CD8-positive, alpha-beta memory T cell (primary cell): ENCODE results near the gene FMO2. TPM values are rescaled to one million over a fixed set of nuclear protein-coding genes. Genes with fewer than 3 reads are reported as not detected.
A peak's percentile ranks its signal among the peaks of the same experiment; 100 is the strongest.

Experiments
- CTCF ChIA-PET: fragments of 350-600 bp; sonication (Branson Sonifier 250); formaldehyde crosslinking; loops from one replicate; lab custom pipeline; 2021; ENCODE audit warnings: antibody characterized with exemption; lab: Charles Lee
- POLR2A ChIA-PET: fragments of 350-600 bp; sonication (Branson Sonifier 250); formaldehyde crosslinking; loops from one replicate; lab custom pipeline; 2021; ENCODE audit warnings: antibody characterized with exemption; lab: Charles Lee
- DNase-seq, 5 donors: peaks; one replicate each; pipeline versions ENCODE4 v3.0.0 to v3.0.0-alpha.2; 2020 to 2022; ENCODE audit warnings: mixed read lengths in 1 of 5
- H3K27ac ChIP-seq: one replicate; pipeline ENCODE4 v1.7.0; 2013; ENCODE audit warnings: low read depth, mild to moderate bottlenecking, low read length, moderate library complexity
- H3K27me3 ChIP-seq: 2 replicates; pipeline ENCODE4 v1.7.0; 2013; ENCODE audit warnings: low read length, mild to moderate bottlenecking; ENCODE audit not compliant: insufficient read depth, poor library complexity, severe bottlenecking
- H3K36me3 ChIP-seq: 2 replicates; pipeline ENCODE4 v1.7.0; 2013; ENCODE audit warnings: mild to moderate bottlenecking, low read length, moderate library complexity; ENCODE audit not compliant: insufficient read depth
- H3K4me1 ChIP-seq: 2 replicates; pipeline ENCODE4 v1.7.0; 2013; ENCODE audit warnings: mild to moderate bottlenecking, low read length, moderate library complexity; ENCODE audit not compliant: insufficient read depth
- H3K4me3 ChIP-seq: 2 replicates; pipeline ENCODE4 v1.7.0; 2013; ENCODE audit warnings: mild to moderate bottlenecking, low read length
- H3K9me3 ChIP-seq: 2 replicates; pipeline ENCODE4 v1.7.0; 2013; ENCODE audit warnings: mild to moderate bottlenecking, low read length
- H3K27ac Mint-ChIP-seq, 8 donors: one replicate each; pipeline ENCODE4 v1.8.0; 2020 to 2021; ENCODE audit warnings: mixed read lengths in 8 of 8, mild to moderate bottlenecking in 6 of 8, inconsistent platforms in 3 of 8, moderate library complexity in 3 of 8
- H3K27me3 Mint-ChIP-seq, 2 donors: one replicate each; pipeline ENCODE4 v1.8.0; 2020 to 2021; ENCODE audit warnings: mixed read lengths in 2 of 2, mild to moderate bottlenecking in 1 of 2, moderate library complexity in 1 of 2
- H3K36me3 Mint-ChIP-seq, 3 donors: one replicate each; pipeline ENCODE4 v1.8.0; 2020 to 2021; ENCODE audit warnings: mixed read lengths in 3 of 3, inconsistent platforms in 1 of 3, mild to moderate bottlenecking in 1 of 3
- H3K4me1 Mint-ChIP-seq, 3 donors: one replicate each; pipeline ENCODE4 v1.8.0; 2020 to 2021; ENCODE audit warnings: mixed read lengths in 3 of 3, inconsistent platforms in 1 of 3, mild to moderate bottlenecking in 1 of 3
- H3K4me3 Mint-ChIP-seq, 7 donors: one replicate each; pipeline ENCODE4 v1.8.0; 2020 to 2021; ENCODE audit warnings: mixed read lengths in 7 of 7, mild to moderate bottlenecking in 6 of 7, moderate library complexity in 4 of 7, inconsistent platforms in 2 of 7
- H3K9me3 Mint-ChIP-seq, 5 donors: one replicate each; pipeline ENCODE4 v1.8.0; 2020 to 2022; ENCODE audit warnings: mixed read lengths in 5 of 5, mild to moderate bottlenecking in 3 of 5, moderate library complexity in 2 of 5, inconsistent platforms in 1 of 5
- polyA plus RNA-seq: library from polyadenylated mRNA; unstranded; fragments of 300-500 nt; fragmentation: Illumina TruSeq; gene quantifications from one replicate; pipeline ENCODE4 v1.2.3, GENCODE V29; 2021
- total RNA-seq, 2 experiments: library from RNA; stranded (reverse); gene quantifications; one replicate each; pipeline ENCODE4 v1.2.3, GENCODE V29; 2021

The FMO2 gene
- total and polyA plus RNA-seq, 3 experiments from 2014 or later: not detected

DNA sequence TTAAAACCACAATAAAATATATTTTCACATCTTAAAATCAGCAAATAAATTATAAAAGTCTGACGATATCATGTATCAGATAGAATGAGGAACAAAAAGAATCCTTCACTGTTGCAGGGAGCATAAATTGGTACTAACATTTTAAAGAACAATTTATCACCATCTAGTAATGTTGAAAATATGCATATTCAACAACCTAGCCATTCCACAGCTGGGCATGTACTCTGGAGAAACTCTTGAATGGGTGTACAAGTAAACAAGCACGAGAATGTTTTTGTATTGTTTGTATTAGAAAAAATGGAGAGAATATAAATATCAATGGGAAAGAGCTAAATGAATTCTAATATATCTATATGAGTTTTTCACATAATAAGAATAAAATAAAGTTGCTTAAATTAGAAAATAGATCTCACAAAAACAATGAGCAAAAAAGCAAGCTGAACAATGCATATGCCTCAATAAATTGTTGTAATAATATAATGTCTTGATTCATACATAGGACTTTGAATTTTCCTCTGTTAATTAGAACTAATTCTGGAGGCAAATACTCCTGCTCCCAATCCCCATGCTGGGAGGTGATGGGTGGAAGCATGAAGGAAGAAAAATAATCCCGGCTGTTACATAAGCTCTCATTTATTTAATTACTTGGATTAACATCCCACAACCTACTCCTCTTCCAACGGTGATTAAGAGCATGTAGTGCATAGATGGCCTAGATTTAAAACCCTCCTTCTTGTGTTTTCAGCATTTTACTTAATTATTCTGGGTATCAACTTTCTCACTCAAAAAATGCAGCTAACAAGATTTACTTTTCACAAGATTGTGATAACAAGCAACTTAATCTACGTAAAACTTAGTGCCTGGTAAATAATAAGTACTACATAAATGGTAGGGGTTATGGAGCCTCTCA is 5.5 kb upstream of the FMO2 start:
- no peaks in the 10 kb centered on the region for H3K4me1 Mint-ChIP-seq

DNA sequence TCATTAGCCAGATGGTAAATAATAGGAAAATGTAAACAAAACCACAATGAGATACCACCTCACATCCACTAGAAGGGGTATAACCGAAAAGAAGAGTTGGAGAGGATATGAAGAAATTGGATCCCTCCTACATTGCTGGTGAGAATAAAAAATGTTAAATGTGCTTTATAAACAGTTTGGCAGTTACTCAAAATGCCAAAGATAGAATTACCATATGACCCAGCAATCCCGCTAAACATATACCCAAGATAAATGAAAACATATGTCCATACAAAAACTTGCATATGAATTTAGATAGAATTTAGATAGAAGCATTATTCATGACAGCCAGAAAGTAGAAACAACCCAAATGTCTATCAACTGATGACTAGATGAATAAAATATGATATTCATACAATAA is 4.4 kb upstream of the FMO2 start:
- no peaks in the 10 kb centered on the region for H3K4me1 ChIP-seq
- no peaks in the 10 kb centered on the region for H3K27me3 ChIP-seq
- Mint-ChIP-seq H3K36me3 (no peaks in the 10 kb centered on the region), H3K4me3 (no peak overlapping the region), H3K4me1 (no peaks in the 10 kb centered on the region), H3K27me3 (peaks cover 7 to 12% of the 10 kb centered on the region in 2 donors), H3K27ac (no peak overlapping the region), H3K9me3 (peaks cover 0 to 2% (median 0%) of the 10 kb centered on the region in 5 donors)
- ChIA-PET POLR2A (no interaction called here), CTCF (no interaction called here)
- no peak overlapping the region for H3K27ac ChIP-seq
- H3K9me3 ChIP-seq: no peaks in the 10 kb centered on the region
- H3K4me3 ChIP-seq: no peak overlapping the region
- H3K36me3 ChIP-seq: no peaks in the 10 kb centered on the region
- no peak for DNase-seq

More for the DNA sequence above, 5.5 kb upstream of the FMO2 start:
- CTCF ChIA-PET: no interaction called here
- DNase-seq: no peak
- no peaks in the 10 kb centered on the region for H3K36me3 Mint-ChIP-seq
- Histone ChIP-seq H3K4me1 (no peaks in the 10 kb centered on the region), H3K9me3 (no peaks in the 10 kb centered on the region), H3K27me3 (no peaks in the 10 kb centered on the region), H3K36me3 (no peaks in the 10 kb centered on the region), H3K4me3 (no peak overlapping the region), H3K27ac (no peak overlapping the region)
- peaks cover 0 to 2% (median 0%) of the 10 kb centered on the region in 5 donors for H3K9me3 Mint-ChIP-seq
- no peak overlapping the region for H3K4me3 Mint-ChIP-seq
- H3K27ac Mint-ChIP-seq: no peak overlapping the region
- H3K27me3 Mint-ChIP-seq: peaks cover 6 to 13% of the 10 kb centered on the region in 2 donors
- POLR2A ChIA-PET: no interaction called here

DNA sequence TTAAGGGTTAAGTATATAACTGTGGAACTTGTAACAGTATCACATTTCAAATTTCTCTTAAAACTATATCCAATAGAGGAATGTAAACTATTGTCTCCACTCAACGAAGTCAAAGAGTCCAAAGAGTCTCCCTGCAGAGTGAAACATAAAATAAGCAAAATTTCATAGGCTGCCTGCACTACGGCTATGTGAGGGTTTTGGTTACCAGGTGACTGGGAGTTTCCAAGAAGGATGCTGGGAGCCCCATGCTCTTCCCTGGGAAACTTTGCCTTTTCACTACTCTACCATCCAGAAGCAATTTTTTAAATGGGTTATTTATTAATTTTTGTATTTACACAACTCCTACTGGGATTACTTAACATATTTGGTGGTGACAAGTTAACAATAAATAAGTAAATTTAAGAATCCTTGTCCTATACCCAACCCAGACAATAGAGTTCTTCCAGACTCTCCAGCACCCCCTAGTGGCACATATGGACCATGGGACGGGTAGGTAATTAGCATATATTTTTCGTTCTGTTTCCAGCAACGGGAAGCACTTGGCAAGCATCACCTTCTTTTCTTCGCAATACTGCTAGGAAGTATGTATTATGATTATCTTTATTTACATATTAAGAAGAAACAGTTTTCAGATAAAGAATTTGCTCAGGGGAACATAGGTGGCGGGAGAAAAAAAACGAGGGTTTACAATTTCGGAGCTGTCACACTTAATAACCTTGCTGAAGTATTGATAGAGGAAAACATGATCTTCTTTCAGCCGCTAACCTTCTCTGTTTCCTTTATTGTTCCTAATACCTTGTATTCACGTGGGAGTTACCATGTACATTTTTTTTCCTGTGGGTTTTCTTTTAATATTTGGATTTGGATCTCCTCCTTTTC is 3.5 kb downstream of the FMO2 start:
- Histone ChIP-seq H3K27ac (no peak overlapping the region), H3K4me3 (no peak overlapping the region), H3K9me3 (no peaks in the 10 kb centered on the region), H3K4me1 (no peaks in the 10 kb centered on the region), H3K27me3 (no peaks in the 10 kb centered on the region), H3K36me3 (no peaks in the 10 kb centered on the region)
- CTCF ChIA-PET: interaction anchor here (1.4 kb wide), 1 partner anchor 10 kb away, joined by 4 read pairs; no protein-coding TSS in a partner anchor
- POLR2A ChIA-PET: no interaction called here
- no peak overlapping the region for H3K4me3 Mint-ChIP-seq
- no peaks in the 10 kb centered on the region for H3K4me1 Mint-ChIP-seq
- peak; percentile 1 to 44 (median 2) for DNase-seq
- no peaks in the 10 kb centered on the region for H3K9me3 Mint-ChIP-seq
- no peak overlapping the region for H3K27ac Mint-ChIP-seq
- no peaks in the 10 kb centered on the region for H3K36me3 Mint-ChIP-seq
- peaks cover 9 to 12% of the 10 kb centered on the region in 2 donors for H3K27me3 Mint-ChIP-seq

DNA sequence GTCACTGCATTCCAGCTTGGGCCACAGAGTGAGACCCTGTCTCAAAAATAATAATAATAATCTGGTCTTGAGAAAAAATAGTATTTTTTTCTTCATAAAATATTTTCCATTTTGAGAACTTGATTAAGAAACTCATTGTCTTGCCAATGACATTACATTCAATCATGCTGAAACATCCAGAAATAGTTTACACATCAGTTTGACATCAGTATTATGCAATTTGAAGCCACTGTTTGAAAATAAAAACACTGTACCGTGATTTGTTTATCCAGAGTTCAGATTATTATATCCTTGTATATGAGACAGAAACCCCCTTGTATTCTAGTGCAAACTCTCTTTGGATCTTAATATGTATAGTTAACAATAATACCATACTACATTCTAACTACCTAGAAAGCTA is 6.9 kb downstream of the FMO2 start:
- no peak for DNase-seq
- H3K4me1 Mint-ChIP-seq: no peaks in the 10 kb centered on the region
- H3K27ac Mint-ChIP-seq: no peak overlapping the region
- no peaks in the 10 kb centered on the region for H3K36me3 Mint-ChIP-seq
- peaks cover 6 to 12% of the 10 kb centered on the region in 2 donors for H3K27me3 Mint-ChIP-seq
- H3K9me3 Mint-ChIP-seq: no peaks in the 10 kb centered on the region
- Histone ChIP-seq H3K27me3 (no peaks in the 10 kb centered on the region), H3K36me3 (no peaks in the 10 kb centered on the region), H3K4me3 (no peak overlapping the region), H3K4me1 (no peaks in the 10 kb centered on the region), H3K9me3 (no peaks in the 10 kb centered on the region), H3K27ac (no peak overlapping the region)
- POLR2A ChIA-PET: no interaction called here
- CTCF ChIA-PET: no interaction called here
- no peak overlapping the region for H3K4me3 Mint-ChIP-seq

DNA sequence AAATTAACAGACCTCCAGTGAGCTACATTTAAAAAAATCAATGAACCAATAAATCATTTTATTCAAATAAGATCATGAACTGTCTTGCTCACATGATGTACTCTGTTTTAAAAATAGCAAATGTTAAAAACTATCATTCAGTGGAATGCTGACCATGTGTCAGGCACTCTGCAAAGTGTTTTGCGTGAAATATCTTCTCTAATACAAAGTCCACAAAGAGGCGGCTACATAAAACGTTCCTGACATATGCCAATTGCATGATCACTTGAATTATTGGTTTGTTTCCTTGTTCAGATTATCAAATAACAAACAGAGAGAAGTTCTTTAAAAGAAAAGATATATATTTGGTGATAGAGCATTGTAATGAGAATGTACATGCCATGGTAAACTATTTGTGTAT is 10.7 kb downstream of the FMO2 start:
- Mint-ChIP-seq H3K9me3 (no peaks in the 10 kb centered on the region), H3K36me3 (no peaks in the 10 kb centered on the region), H3K27me3 (no peaks in the 10 kb centered on the region), H3K27ac (no peak overlapping the region), H3K4me3 (no peak overlapping the region), H3K4me1 (no peaks in the 10 kb centered on the region)
- no peak for DNase-seq
- Histone ChIP-seq H3K4me3 (no peak overlapping the region), H3K4me1 (no peaks in the 10 kb centered on the region), H3K27ac (no peak overlapping the region), H3K27me3 (no peaks in the 10 kb centered on the region), H3K36me3 (no peaks in the 10 kb centered on the region), H3K9me3 (no peaks in the 10 kb centered on the region)
- ChIA-PET CTCF (no interaction called here), POLR2A (no interaction called here)

DNA sequence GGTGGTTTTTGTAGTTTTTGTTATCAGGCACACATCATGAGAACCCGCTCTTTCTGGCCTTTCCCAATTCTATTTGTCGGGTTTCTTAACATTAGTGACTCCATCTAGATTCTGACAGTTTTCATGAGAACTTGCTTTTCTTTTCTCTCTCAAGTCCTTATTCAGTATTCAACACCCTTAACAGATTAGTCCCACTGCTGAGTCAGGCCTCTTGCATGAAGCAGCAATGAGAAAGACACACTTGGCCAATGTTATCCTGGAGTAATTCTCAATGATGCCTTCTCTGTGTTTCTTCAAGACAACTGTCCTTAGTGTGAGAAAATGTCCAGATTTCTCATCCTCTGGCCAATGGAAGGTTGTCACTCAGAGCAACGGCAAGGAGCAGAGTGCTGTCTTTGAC is 11.3 kb downstream of the FMO2 start:
- Mint-ChIP-seq H3K27ac (no peak overlapping the region), H3K9me3 (no peaks in the 10 kb centered on the region), H3K27me3 (no peaks in the 10 kb centered on the region), H3K4me1 (no peaks in the 10 kb centered on the region), H3K36me3 (no peaks in the 10 kb centered on the region), H3K4me3 (no peak overlapping the region)
- ChIA-PET CTCF (no interaction called here), POLR2A (no interaction called here)
- no peaks in the 10 kb centered on the region for H3K36me3 ChIP-seq
- no peak for DNase-seq
- no peaks in the 10 kb centered on the region for H3K9me3 ChIP-seq
- no peak overlapping the region for H3K4me3 ChIP-seq
- H3K4me1 ChIP-seq: no peaks in the 10 kb centered on the region
- no peaks in the 10 kb centered on the region for H3K27me3 ChIP-seq
- no peak overlapping the region for H3K27ac ChIP-seq

DNA sequence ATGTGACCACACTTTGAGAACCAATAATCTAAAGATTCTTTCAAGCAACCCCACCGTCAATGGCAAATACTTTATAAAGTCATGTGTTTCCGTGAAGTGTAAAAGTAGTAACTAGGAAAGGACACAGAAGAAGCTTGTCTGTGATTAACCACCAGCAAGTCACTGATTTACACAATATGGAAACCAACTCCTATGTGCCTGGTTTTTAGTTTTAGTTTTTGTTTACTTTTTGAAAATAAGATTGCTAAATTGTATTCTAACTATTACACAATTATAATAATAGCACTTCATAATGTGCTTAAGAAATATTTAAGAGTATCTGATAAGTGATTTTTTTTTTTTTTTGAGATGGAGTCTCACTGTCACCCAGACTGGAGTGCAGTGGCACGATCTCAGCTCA is 13.0 kb downstream of the FMO2 start:
- Histone ChIP-seq H3K36me3 (no peaks in the 10 kb centered on the region), H3K4me1 (no peaks in the 10 kb centered on the region), H3K27me3 (no peaks in the 10 kb centered on the region), H3K27ac (no peak overlapping the region), H3K4me3 (no peak overlapping the region), H3K9me3 (no peaks in the 10 kb centered on the region)
- ChIA-PET CTCF (interaction anchor here (1.3 kb wide), 1 partner anchor 9 kb away, joined by 4 read pairs; no protein-coding TSS in a partner anchor), POLR2A (no interaction called here)
- H3K4me1 Mint-ChIP-seq: no peaks in the 10 kb centered on the region
- H3K27me3 Mint-ChIP-seq: peaks cover 0 to 4% of the 10 kb centered on the region in 2 donors
- H3K9me3 Mint-ChIP-seq: no peaks in the 10 kb centered on the region
- no peaks in the 10 kb centered on the region for H3K36me3 Mint-ChIP-seq
- H3K27ac Mint-ChIP-seq: no peak overlapping the region
- no peak for DNase-seq
- no peak overlapping the region for H3K4me3 Mint-ChIP-seq

DNA sequence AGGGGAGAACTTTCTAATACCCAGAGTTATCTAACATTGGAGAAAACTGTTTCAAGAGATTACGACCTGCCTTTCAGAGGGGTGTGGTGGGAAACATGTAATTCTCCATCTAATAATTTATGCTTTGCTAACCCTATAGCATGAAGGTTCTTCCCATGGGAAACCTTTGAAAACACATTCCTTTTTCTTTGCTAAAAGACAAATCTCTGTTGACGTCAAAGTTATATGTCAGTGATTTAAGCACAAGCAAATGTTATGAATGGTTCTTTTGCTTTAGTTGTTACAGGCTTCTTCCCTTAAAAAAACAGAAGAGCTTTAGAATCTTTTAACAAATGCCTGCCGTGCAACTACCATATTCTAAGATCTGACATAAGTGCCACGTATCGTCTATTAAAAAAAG is 19.2 kb downstream of the FMO2 start:
- H3K27ac ChIP-seq: no peak overlapping the region
- no peaks in the 10 kb centered on the region for H3K36me3 ChIP-seq
- no peak overlapping the region for H3K27ac Mint-ChIP-seq
- H3K36me3 Mint-ChIP-seq: no peaks in the 10 kb centered on the region
- H3K4me1 Mint-ChIP-seq: no peaks in the 10 kb centered on the region
- ChIA-PET CTCF (no interaction called here), POLR2A (no interaction called here)
- H3K4me3 Mint-ChIP-seq: no peak overlapping the region
- peaks cover 4 to 21% of the 10 kb centered on the region in 2 donors for H3K27me3 Mint-ChIP-seq
- no peak overlapping the region for H3K4me3 ChIP-seq
- H3K9me3 ChIP-seq: no peaks in the 10 kb centered on the region
- DNase-seq: no peak
- no peaks in the 10 kb centered on the region for H3K9me3 Mint-ChIP-seq
- no peaks in the 10 kb centered on the region for H3K4me1 ChIP-seq
- no peaks in the 10 kb centered on the region for H3K27me3 ChIP-seq
